PC-3 (cell line): ENCODE measurements around the gene ATG2A.

Experiments used
- EZH2 ChIP-seq: fragments of 300-600 bp; sonication (generic); IDR thresholded peaks from one replicate; pipeline ENCODE4 v1.6.1; 2017; ENCODE audit warnings: antibody characterized with exemption, mild to moderate bottlenecking, low read length; ENCODE audit not compliant: unreplicated experiment
- EZH2phosphoT487 ChIP-seq: fragments of 300-600 bp; sonication (generic); IDR thresholded peaks from 2 replicates; pipeline ENCODE4 v1.6.1; 2018; ENCODE audit warnings: mild to moderate bottlenecking, antibody characterized with exemption, low read length, borderline replicate concordance
- TF ChIP-seq, protein P1 (sequence below): fragments of 300-600 bp; sonication (generic); conservative IDR thresholded peaks from 2 replicates; pipeline ENCODE4 v1.5.1; 2017; ENCODE audit warnings: antibody characterized with exemption, low read depth, mild to moderate bottlenecking, low read length

DNA sequence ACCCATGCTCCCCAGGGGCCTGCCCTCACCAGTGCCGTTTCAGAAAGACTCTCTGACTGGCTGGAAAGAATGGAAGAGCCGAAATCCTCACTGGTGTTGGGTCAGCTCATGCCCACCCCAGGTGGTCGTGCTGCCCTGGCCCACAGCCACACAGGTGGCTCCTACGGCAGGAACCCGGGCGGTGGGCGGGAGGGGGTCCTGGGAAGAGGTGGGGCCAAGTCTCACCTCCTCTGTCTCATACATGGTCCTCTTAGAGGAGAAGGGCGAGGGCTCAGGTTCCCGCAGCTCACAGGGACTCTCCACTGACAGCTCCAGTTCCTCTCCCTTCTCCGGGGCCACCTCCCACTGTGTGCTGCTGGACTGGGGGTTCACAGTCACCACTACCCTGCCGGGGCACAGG lies 8.2 kb downstream of the ATG2A start:
- TF ChIP-seq, protein P1, sequence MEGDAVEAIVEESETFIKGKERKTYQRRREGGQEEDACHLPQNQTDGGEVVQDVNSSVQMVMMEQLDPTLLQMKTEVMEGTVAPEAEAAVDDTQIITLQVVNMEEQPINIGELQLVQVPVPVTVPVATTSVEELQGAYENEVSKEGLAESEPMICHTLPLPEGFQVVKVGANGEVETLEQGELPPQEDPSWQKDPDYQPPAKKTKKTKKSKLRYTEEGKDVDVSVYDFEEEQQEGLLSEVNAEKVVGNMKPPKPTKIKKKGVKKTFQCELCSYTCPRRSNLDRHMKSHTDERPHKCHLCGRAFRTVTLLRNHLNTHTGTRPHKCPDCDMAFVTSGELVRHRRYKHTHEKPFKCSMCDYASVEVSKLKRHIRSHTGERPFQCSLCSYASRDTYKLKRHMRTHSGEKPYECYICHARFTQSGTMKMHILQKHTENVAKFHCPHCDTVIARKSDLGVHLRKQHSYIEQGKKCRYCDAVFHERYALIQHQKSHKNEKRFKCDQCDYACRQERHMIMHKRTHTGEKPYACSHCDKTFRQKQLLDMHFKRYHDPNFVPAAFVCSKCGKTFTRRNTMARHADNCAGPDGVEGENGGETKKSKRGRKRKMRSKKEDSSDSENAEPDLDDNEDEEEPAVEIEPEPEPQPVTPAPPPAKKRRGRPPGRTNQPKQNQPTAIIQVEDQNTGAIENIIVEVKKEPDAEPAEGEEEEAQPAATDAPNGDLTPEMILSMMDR: no peak
- TF ChIP-seq EZH2: no peak
- TF ChIP-seq EZH2phosphoT487: no peak
